Mucosa of descending colon (tissue), 3 donors: ENCODE measurements around the gene CTDSPL. TPM values are rescaled to one million over a fixed set of nuclear protein-coding genes. Genes with fewer than 3 reads are reported as not detected.
"Not testable (repeated sequence)": the region's sequence is repeated elsewhere in the genome, so short reads cannot be mapped to it uniquely, and the experiment has no call there.

ENCODE experiments used
- ATAC-seq: fragments of 200-7000 bp; cut with Tn5 transposase; one replicate; pipeline ENCODE4 v1.9.1; 2020; ENCODE audit warnings: mild to moderate bottlenecking, moderate library complexity
- DNase-seq, 3 donors: peaks; one replicate each; pipeline ENCODE4 v3.0.0-alpha.2; 2020
- H3K36me3 ChIP-seq: fragments of 200-600 bp; one replicate; pipeline ENCODE4 v1.8.0; 2021; ENCODE audit warnings: low read depth, mild to moderate bottlenecking
- H3K4me1 ChIP-seq: fragments of 200-600 bp; one replicate; pipeline ENCODE4 v1.8.0; 2021; ENCODE audit warnings: low read depth, mild to moderate bottlenecking
- H3K4me3 ChIP-seq: fragments of 200-600 bp; one replicate; pipeline ENCODE4 v1.8.0; 2021; ENCODE audit warnings: mild to moderate bottlenecking
- H3K9me3 ChIP-seq: fragments of 200-600 bp; one replicate; pipeline ENCODE4 v1.8.0; 2021; ENCODE audit warnings: mild to moderate bottlenecking
- intact Hi-C, 2 donors: fragments of 100-400 bp; cut with DNase I in 1 of 2; cut with micrococcal nuclease in 1 of 2; formaldehyde crosslinking; loops; one replicate each; pipeline versions ENCODE4 v1.11.0 to v1.11.1; 2022; cut with DNase I, micrococcal nuclease
- long read RNA-seq, 2 donors: library from polyadenylated mRNA; unstranded; transcript quantifications; one replicate each; pipeline ENCODE4 v2.0.0, GENCODE V29; 2019 to 2021
- total RNA-seq, 3 donors: library from RNA; stranded (reverse); fragmentation: NEBNext Ultra II Directional in 2 of 3; extraction: Animal tissue kit (Norgen Biotek cat#: 25700) in 2 of 3; gene quantifications; one replicate each; pipeline versions ENCODE4 v1.2.1 to v1.2.4, GENCODE V29; 2021 to 2023
- TF ChIP-seq, protein P1 (sequence below): fragments of 200-600 bp; IDR thresholded peaks from one replicate; pipeline ENCODE4 v1.8.0; 2022; ENCODE audit warnings: antibody characterized with exemption, mild to moderate bottlenecking
- donor health status: DM: no; HTN: no; CAD: no; lungs with moderate emphysema.
- donor health status: DM: no; HTN: no; CAD: no.
- donor health status: DM: no; HTN: yes; CAD: no.

Gene CTDSPL, protein sequence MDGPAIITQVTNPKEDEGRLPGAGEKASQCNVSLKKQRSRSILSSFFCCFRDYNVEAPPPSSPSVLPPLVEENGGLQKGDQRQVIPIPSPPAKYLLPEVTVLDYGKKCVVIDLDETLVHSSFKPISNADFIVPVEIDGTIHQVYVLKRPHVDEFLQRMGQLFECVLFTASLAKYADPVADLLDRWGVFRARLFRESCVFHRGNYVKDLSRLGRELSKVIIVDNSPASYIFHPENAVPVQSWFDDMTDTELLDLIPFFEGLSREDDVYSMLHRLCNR
- 10 to 100 TPM; 59.1 to 89.7 (median 88.1) TPM for total RNA-seq
- long read RNA-seq, donor 1, full-length matches to known transcripts: 106 of 137 reads
- long read RNA-seq, donor 1, partial matches to known transcripts: 10 of 137 reads
- long read RNA-seq, donor 1, other reads (novel, unspliced or antisense): 21 of 137 reads
- long read RNA-seq, donor 2, full-length matches to known transcripts: 1 of 3 reads
- long read RNA-seq, donor 2, partial matches to known transcripts: 0 of 3 reads
- long read RNA-seq, donor 2, other reads (novel, unspliced or antisense): 2 of 3 reads

DNA sequence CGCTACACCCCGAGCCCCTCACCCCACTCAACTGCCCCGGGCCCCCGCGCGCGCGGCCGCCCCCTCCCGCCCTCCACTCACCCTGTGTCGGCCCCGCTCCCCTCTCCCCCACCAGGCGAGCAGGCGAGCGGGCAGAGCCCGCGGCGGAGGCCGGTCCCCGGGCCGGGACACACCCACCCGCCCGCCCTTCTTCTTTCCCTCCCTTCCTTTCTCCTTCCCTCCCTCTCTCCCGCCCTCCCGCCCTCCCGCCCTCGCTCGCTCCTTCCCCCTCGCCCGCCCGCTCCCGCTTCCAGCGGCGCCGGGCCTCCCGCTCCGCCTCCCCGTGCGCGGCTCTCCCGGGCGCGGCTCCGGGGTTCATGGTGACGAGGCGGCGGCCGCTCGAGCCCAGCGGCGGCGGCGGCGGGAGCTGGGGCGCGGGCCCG, at the start of gene CTDSPL:
CTDSPL (plus strand) TSS at position 261 of the 422 bp plus-strand sequence. CDS start 320 bp downstream, outside the sequence.
- peaks cover 3% of the 10 kb centered on the region for H3K36me3 ChIP-seq
- intact Hi-C loops: no loop called here
- DNase-seq (peak; percentile 52 to 78 (median 63)), ATAC-seq (peak; percentile 44)
- no peaks in the 10 kb centered on the region for H3K9me3 ChIP-seq
- TF ChIP-seq, protein P1, sequence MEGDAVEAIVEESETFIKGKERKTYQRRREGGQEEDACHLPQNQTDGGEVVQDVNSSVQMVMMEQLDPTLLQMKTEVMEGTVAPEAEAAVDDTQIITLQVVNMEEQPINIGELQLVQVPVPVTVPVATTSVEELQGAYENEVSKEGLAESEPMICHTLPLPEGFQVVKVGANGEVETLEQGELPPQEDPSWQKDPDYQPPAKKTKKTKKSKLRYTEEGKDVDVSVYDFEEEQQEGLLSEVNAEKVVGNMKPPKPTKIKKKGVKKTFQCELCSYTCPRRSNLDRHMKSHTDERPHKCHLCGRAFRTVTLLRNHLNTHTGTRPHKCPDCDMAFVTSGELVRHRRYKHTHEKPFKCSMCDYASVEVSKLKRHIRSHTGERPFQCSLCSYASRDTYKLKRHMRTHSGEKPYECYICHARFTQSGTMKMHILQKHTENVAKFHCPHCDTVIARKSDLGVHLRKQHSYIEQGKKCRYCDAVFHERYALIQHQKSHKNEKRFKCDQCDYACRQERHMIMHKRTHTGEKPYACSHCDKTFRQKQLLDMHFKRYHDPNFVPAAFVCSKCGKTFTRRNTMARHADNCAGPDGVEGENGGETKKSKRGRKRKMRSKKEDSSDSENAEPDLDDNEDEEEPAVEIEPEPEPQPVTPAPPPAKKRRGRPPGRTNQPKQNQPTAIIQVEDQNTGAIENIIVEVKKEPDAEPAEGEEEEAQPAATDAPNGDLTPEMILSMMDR: no peak
- peaks cover 23% of the 10 kb centered on the region for H3K4me1 ChIP-seq
- H3K4me3 ChIP-seq: peak within 1 kb of the TSS; percentile 33

DNA sequence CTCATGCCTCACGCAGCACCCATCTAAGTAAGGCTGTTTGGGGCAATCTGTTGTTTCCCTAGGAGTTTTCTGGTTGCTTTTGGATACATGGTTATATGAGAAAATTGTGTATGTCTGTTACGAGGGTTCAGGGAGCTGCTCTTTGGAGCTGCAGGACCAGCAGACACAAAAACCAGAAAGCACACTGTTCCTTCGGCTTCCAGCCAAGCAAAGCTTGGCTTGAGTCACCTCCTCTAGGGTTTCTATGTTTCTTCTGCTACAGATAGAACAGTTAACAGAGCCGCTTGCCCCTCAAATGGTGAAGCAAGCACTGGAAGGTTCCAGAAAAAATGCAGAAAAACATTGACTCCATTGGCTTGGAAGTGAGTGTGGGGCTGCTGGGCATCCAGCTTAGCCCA, 49.2 kb upstream of the CTDSPL start:
- H3K4me1 ChIP-seq: peaks cover 5% of the 10 kb centered on the region

DNA sequence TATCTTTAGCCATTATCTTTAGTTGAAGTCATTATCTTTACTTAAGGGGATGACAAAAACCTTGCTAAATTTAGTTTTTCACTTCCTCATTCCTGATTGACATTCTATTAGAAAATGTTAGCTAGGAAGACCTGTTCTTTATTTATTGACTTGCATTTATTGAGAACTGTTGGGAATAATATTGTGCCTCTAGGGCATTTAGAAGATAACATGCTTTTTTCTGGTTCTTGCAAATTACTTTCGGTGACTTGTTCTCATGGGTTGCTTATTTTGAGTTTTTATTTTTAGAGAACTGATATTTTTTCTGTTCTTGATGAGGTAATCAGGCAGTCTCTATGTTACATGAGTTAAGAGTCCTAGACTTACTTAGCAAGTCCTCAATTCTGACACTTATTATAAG, 48.3 kb upstream of the CTDSPL start:
- H3K36me3 ChIP-seq: no peaks in the 10 kb centered on the region
- no peak overlapping the region for H3K4me3 ChIP-seq
- TF ChIP-seq, protein P1: no peak
- intact Hi-C loops: no loop called here
- no peaks in the 10 kb centered on the region for H3K9me3 ChIP-seq
- ATAC-seq (no peak), DNase-seq (no peak)
- peaks cover 5% of the 10 kb centered on the region for H3K4me1 ChIP-seq

More for the DNA sequence above, 49.2 kb upstream of the CTDSPL start:
- no peak for ATAC-seq
- H3K36me3 ChIP-seq: no peaks in the 10 kb centered on the region
- TF ChIP-seq, protein P1: no peak
- no peaks in the 10 kb centered on the region for H3K9me3 ChIP-seq
- DNase-seq: peak in 1 of 3 donors; percentile 21
- intact Hi-C loops: no loop called here
- H3K4me3 ChIP-seq: no peak overlapping the region

DNA sequence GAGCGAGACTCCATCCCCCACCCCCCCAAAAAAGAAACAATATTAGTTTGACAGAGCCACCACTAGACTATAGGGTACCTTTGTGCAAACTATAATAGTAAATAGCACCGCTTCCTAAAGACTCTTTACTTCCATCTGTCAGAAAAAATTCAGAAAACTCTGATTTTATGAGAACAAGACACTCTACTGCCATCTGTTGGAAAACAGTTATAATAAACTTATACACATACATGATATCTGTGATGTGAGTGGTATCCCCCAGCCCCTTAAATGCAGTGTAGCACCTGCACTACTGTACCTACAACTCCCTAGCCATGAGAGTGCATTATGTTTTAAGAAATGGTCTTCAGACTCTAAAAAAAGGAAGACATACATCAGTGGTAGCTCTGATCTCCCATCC, 47.1 kb upstream of the CTDSPL start:
- no peaks in the 10 kb centered on the region for H3K36me3 ChIP-seq
- ATAC-seq: no peak
- H3K9me3 ChIP-seq: no peaks in the 10 kb centered on the region
- H3K4me1 ChIP-seq: peaks cover 5% of the 10 kb centered on the region
- TF ChIP-seq, protein P1: no peak
- intact Hi-C loops: no loop called here
- DNase-seq: no peak
- no peak overlapping the region for H3K4me3 ChIP-seq

DNA sequence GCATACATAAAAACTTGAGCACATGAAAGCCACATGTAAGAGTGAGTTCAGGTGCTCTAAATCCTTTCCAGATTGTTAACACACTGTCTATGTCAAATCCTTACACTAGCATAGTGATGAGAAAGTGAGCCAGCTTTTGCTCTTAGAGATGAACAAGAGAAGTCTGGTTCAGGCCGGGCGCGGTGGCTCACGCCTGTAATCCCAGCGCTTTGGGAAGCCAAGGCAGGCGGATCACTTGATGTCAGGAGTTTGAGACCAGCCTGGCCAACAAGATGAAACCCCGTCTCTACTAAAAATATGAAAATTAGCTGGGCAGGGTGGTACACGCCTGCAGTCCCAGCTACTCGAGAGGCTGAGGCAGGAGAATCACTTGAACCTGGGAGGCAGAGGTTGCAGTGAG, 46.5 kb upstream of the CTDSPL start:
- H3K4me1 ChIP-seq, H3K4me3 ChIP-seq, H3K9me3 ChIP-seq, DNase-seq, H3K36me3 ChIP-seq, ATAC-seq, intact Hi-C loops: not testable (repeated sequence)

DNA sequence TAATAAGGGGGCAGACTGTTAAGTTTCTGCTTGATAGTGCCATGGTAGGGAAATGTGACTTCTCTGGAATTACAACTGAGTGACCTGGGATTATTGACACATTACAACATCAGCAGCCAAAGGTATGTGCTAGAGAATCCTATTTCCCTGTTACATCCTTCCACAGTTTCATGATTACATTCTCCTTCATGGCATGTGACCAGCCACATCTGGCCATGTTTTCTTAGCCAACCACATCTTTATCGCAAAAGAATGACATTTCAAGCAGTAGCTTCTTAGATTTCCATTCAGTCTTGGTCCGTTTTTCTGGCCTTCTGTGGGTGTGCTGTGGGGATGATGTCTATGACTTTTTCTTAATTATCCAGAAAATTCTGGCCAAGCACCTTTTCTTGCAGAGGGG, 45.4 kb upstream of the CTDSPL start:
- Histone ChIP-seq H3K4me1 (peaks cover 5% of the 10 kb centered on the region), H3K9me3 (no peaks in the 10 kb centered on the region), H3K4me3 (no peak overlapping the region), H3K36me3 (no peaks in the 10 kb centered on the region)
- TF ChIP-seq, protein P1: no peak
- ATAC-seq (no peak), DNase-seq (no peak)
- intact Hi-C loops: no loop called here
